EH (cell line): ENCODE data around the gene PRIM2.
"Not testable (repeated sequence)": the region's sequence is repeated elsewhere in the genome, so short reads cannot be mapped to it uniquely, and the experiment has no call there.

Source experiments
- DNase-seq: peaks from one replicate; pipeline ENCODE4 v3.0.0-alpha.2; 2015; ENCODE audit warnings: low read depth

The PRIM2 gene

GRCh38 chr6:57505251-57505650 lies 187.8 kb downstream of the PRIM2 start:
- DNase-seq, result peak; percentile 12

- not testable (repeated sequence) for DNase-seq
Measured at GRCh38 chr6:57510390-57510789, 193.0 kb downstream of the PRIM2 start.

- DNase-seq, result not testable (repeated sequence)
Measured at GRCh38 chr6:57515171-57515570, 197.7 kb downstream of the PRIM2 start.

- not testable (repeated sequence) for DNase-seq
Measured at GRCh38 chr6:57515845-57516244, 198.4 kb downstream of the PRIM2 start.

- DNase-seq, result not testable (repeated sequence)
Measured at GRCh38 chr6:57516776-57517175, 199.3 kb downstream of the PRIM2 start.

- DNase-seq, result not testable (repeated sequence)
Measured at GRCh38 chr6:57519198-57519597, 201.8 kb downstream of the PRIM2 start.

- not testable (repeated sequence) for DNase-seq
Measured at GRCh38 chr6:57521085-57521484, 203.7 kb downstream of the PRIM2 start.

- DNase-seq, result peak; percentile 5
Measured at GRCh38 chr6:57523221-57523620, 205.8 kb downstream of the PRIM2 start.

GRCh38 chr6:57529755-57530154 lies 212.3 kb downstream of the PRIM2 start:
- DNase-seq, result not testable (repeated sequence)

GRCh38 chr6:57532660-57533059 lies 215.2 kb downstream of the PRIM2 start:
- DNase-seq, result not testable (repeated sequence)

GRCh38 chr6:57535121-57535520 lies 217.7 kb downstream of the PRIM2 start:
- DNase-seq, result not testable (repeated sequence)

GRCh38 chr6:57535994-57536393 lies 218.6 kb downstream of the PRIM2 start:
- DNase-seq, result peak; percentile 53

GRCh38 chr6:57537916-57538315 lies 220.5 kb downstream of the PRIM2 start:
- DNase-seq, result not testable (repeated sequence)

GRCh38 chr6:57551961-57552360 lies 234.5 kb downstream of the PRIM2 start:
- DNase-seq, result not testable (repeated sequence)

- DNase-seq, result not testable (repeated sequence)
Measured at GRCh38 chr6:57557855-57558254, 240.4 kb downstream of the PRIM2 start.

- DNase-seq, result not testable (repeated sequence)
Measured at GRCh38 chr6:57559170-57559569, 241.7 kb downstream of the PRIM2 start.

- not testable (repeated sequence) for DNase-seq
Measured at GRCh38 chr6:57562233-57562632, 244.8 kb downstream of the PRIM2 start.

GRCh38 chr6:57572119-57572518 lies 254.7 kb downstream of the PRIM2 start:
- not testable (repeated sequence) for DNase-seq

GRCh38 chr6:57572844-57573243 lies 255.4 kb downstream of the PRIM2 start:
- peak; percentile 1 for DNase-seq

- not testable (repeated sequence) for DNase-seq
Measured at GRCh38 chr6:57577023-57577422, 259.6 kb downstream of the PRIM2 start.

- peak; percentile 6 for DNase-seq
Measured at GRCh38 chr6:57579489-57579888, 262.1 kb downstream of the PRIM2 start.

- not testable (repeated sequence) for DNase-seq
Measured at GRCh38 chr6:57581586-57581985, 264.2 kb downstream of the PRIM2 start.

GRCh38 chr6:57601105-57601504 lies 283.7 kb downstream of the PRIM2 start:
- peak; percentile 3 for DNase-seq

GRCh38 chr6:57605303-57605702 lies 287.9 kb downstream of the PRIM2 start:
- peak; percentile 7 for DNase-seq

GRCh38 chr6:57606331-57606730 lies 288.9 kb downstream of the PRIM2 start:
- not testable (repeated sequence) for DNase-seq
